Spinal cord (tissue), 10 donors: Measurements from ENCODE around the gene KRTAP10-12. TPM values are rescaled to one million over a fixed set of nuclear protein-coding genes. Genes with fewer than 3 reads are reported as not detected.

Source experiments
- DNase-seq, 6 donors: peaks; one replicate each; pipeline versions ENCODE4 v3.0.0 to v3.0.0-alpha.2; 2013 to 2015; ENCODE audit warnings: low spot score in 6 of 6, low read depth in 4 of 6
- H3K27ac ChIP-seq: one replicate; pipeline ENCODE4 v1.5.1; 2013; ENCODE audit warnings: low read depth, low read length, control low read depth
- H3K27me3 ChIP-seq: one replicate; pipeline ENCODE4 v1.6.1; 2013; ENCODE audit warnings: low read length; ENCODE audit not compliant: control insufficient read depth, insufficient read depth
- H3K36me3 ChIP-seq: one replicate; pipeline ENCODE4 v1.6.1; 2013; ENCODE audit warnings: low read length; ENCODE audit not compliant: control insufficient read depth, insufficient read depth
- H3K4me1 ChIP-seq: one replicate; pipeline ENCODE4 v1.6.1; 2013; ENCODE audit warnings: low read length; ENCODE audit not compliant: control insufficient read depth, insufficient read depth
- H3K4me3 ChIP-seq: one replicate; pipeline ENCODE4 v1.5.1; 2013; ENCODE audit warnings: low read depth, low read length, control low read depth
- H3K9me3 ChIP-seq: one replicate; pipeline ENCODE4 v1.6.1; 2013; ENCODE audit warnings: low read length; ENCODE audit not compliant: control insufficient read depth, insufficient read depth
- WGBS: methylation state at CpG from one replicate; pipeline ENCODE4 v1.1.5; 2013; ENCODE audit warnings: missing lambda C conversion rate; ENCODE audit not compliant: insufficient coverage; 5-methylcytosine and 5-hydroxymethylcytosine counted together
- polyA plus RNA-seq, 2 donors: library from polyadenylated mRNA; unstranded; fragments of 120-200 nt; gene quantifications; one replicate each; pipeline ENCODE4 v1.2.1, GENCODE V29; 2013; ENCODE audit not compliant: insufficient read length in 2 of 2
- total RNA-seq, 2 donors: library from RNA; depleted of rRNA in 1 of 2; stranded (reverse); fragments of 120-200 nt in 1 of 2; fragments of >200 nt in 1 of 2; gene quantifications; one replicate each; pipeline versions ENCODE4 v1.2.3 to v1.2.4, GENCODE V29; 2013 to 2014
- donor health status: healthy.

The KRTAP10-12 gene
- total and polyA plus RNA-seq, 4 donors, result not detected

GRCh38 chr21:44710756-44711326, 13.9 kb downstream of the KRTAP10-12 start:
- Histone ChIP-seq H3K36me3 (no peaks in the 10 kb centered on the region), H3K27me3 (peaks cover 86% of the 10 kb centered on the region), H3K27ac (no peak overlapping the region), H3K4me3 (no peak overlapping the region), H3K4me1 (peaks cover 59% of the 10 kb centered on the region), H3K9me3 (no peaks in the 10 kb centered on the region)
- 1% methylated on average over 18 of the region's 20 CpGs for WGBS
- no peak for DNase-seq

- no peak for DNase-seq
- H3K36me3 ChIP-seq, result no peaks in the 10 kb centered on the region
- peaks cover 52% of the 10 kb centered on the region for H3K4me1 ChIP-seq
- H3K9me3 ChIP-seq, result no peaks in the 10 kb centered on the region
- H3K27ac ChIP-seq, result no peak within 1 kb of the TSS
- peaks cover 79% of the 10 kb centered on the region for H3K27me3 ChIP-seq
- no peak within 1 kb of the TSS for H3K4me3 ChIP-seq
- 1% methylated on average over 40 of the region's 41 CpGs for WGBS
Observed at GRCh38 chr21:44711327-44712202, 14.6 kb downstream of the KRTAP10-12 start, which contains the start of gene TSPEAR. Gene TSPEAR (minus strand): TSS chr21:44711572. CDS start chr21:44711514, 58 bp downstream.

GRCh38 chr21:44712203-44713028, 15.4 kb downstream of the KRTAP10-12 start:
- WGBS, result 10% methylated on average over 18 of the region's 22 CpGs
- Histone ChIP-seq H3K36me3 (no peaks in the 10 kb centered on the region), H3K9me3 (no peaks in the 10 kb centered on the region), H3K4me1 (peaks cover 46% of the 10 kb centered on the region), H3K4me3 (no peak overlapping the region), H3K27ac (no peak overlapping the region), H3K27me3 (peaks cover 71% of the 10 kb centered on the region)
- DNase-seq, result no peak

GRCh38 chr21:44713130-44713529, 16.2 kb downstream of the KRTAP10-12 start:
- 77% methylated on average over 4 of the region's 9 CpGs for WGBS
- DNase-seq, result no peak
- Histone ChIP-seq H3K36me3 (no peaks in the 10 kb centered on the region), H3K27ac (no peak overlapping the region), H3K27me3 (peaks cover 64% of the 10 kb centered on the region), H3K9me3 (no peaks in the 10 kb centered on the region), H3K4me3 (no peak overlapping the region), H3K4me1 (peaks cover 41% of the 10 kb centered on the region)

- Histone ChIP-seq H3K9me3 (no peaks in the 10 kb centered on the region), H3K27me3 (peaks cover 59% of the 10 kb centered on the region), H3K4me1 (peaks cover 37% of the 10 kb centered on the region), H3K27ac (no peak overlapping the region), H3K4me3 (no peak overlapping the region), H3K36me3 (no peaks in the 10 kb centered on the region)
- DNase-seq, result no peak
- 87% methylated on average over 10 of the region's 10 CpGs for WGBS
Observed at GRCh38 chr21:44713846-44714245, 16.9 kb downstream of the KRTAP10-12 start.

GRCh38 chr21:44714905-44715304, 17.9 kb downstream of the KRTAP10-12 start:
- WGBS, result 17% methylated on average over 2 of the region's 8 CpGs
- Histone ChIP-seq H3K4me3 (no peak overlapping the region), H3K4me1 (peaks cover 27% of the 10 kb centered on the region), H3K36me3 (no peaks in the 10 kb centered on the region), H3K27me3 (peaks cover 48% of the 10 kb centered on the region), H3K27ac (no peak overlapping the region), H3K9me3 (no peaks in the 10 kb centered on the region)
- DNase-seq, result no peak

- H3K27me3 ChIP-seq, result peaks cover 28% of the 10 kb centered on the region
Observed at GRCh38 chr21:44716984-44717383, 20.0 kb downstream of the KRTAP10-12 start.

GRCh38 chr21:44718093-44718492, 21.1 kb downstream of the KRTAP10-12 start:
- peaks cover 5% of the 10 kb centered on the region for H3K4me1 ChIP-seq
- no peaks in the 10 kb centered on the region for H3K36me3 ChIP-seq
- no peak overlapping the region for H3K27ac ChIP-seq
- WGBS, result 48% methylated on average over 2 of the region's 2 CpGs
- H3K4me3 ChIP-seq, result no peak overlapping the region
- H3K9me3 ChIP-seq, result no peaks in the 10 kb centered on the region
- peaks cover 18% of the 10 kb centered on the region for H3K27me3 ChIP-seq
- no peak for DNase-seq

More at GRCh38 chr21:44716984-44717383, 20.0 kb downstream of the KRTAP10-12 start:
- H3K4me3 ChIP-seq, result no peak overlapping the region
- DNase-seq, result peak in 1 of 6 donors; percentile 48
- H3K27ac ChIP-seq, result no peak overlapping the region
- H3K9me3 ChIP-seq, result no peaks in the 10 kb centered on the region
- H3K36me3 ChIP-seq, result no peaks in the 10 kb centered on the region
- peaks cover 7% of the 10 kb centered on the region for H3K4me1 ChIP-seq

GRCh38 chr21:44718571-44718970, 21.6 kb downstream of the KRTAP10-12 start:
- Histone ChIP-seq H3K36me3 (no peaks in the 10 kb centered on the region), H3K27me3 (peaks cover 17% of the 10 kb centered on the region), H3K9me3 (no peaks in the 10 kb centered on the region), H3K27ac (no peak overlapping the region), H3K4me3 (no peak overlapping the region), H3K4me1 (peaks cover 9% of the 10 kb centered on the region)
- WGBS, result 50% methylated on average over 3 of the region's 6 CpGs
- no peak for DNase-seq
